Iris pigment epithelial cell (primary cell): ENCODE data around the gene PPP1R14B.

Source experiments
- DNase-seq: peaks from one replicate; pipeline ENCODE4 v3.0.0-alpha.2; 2011; ENCODE audit warnings: low read depth

The PPP1R14B gene

DNA sequence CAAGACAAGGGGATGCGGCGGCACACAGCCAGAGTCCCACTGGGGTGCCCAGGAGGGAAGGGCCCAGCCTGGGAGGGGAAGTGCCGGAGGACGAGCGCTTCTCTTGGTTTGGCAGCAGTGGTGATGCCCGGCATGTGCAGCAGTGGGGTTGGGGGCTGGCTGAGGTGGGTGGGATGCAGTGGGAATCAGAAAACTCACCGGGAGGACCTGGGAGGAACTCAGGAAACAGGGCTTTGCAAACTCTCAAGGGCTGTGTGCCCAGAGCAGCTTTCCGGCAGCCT, 37.2 kb downstream of the PPP1R14B start:
- no peak for DNase-seq

DNA sequence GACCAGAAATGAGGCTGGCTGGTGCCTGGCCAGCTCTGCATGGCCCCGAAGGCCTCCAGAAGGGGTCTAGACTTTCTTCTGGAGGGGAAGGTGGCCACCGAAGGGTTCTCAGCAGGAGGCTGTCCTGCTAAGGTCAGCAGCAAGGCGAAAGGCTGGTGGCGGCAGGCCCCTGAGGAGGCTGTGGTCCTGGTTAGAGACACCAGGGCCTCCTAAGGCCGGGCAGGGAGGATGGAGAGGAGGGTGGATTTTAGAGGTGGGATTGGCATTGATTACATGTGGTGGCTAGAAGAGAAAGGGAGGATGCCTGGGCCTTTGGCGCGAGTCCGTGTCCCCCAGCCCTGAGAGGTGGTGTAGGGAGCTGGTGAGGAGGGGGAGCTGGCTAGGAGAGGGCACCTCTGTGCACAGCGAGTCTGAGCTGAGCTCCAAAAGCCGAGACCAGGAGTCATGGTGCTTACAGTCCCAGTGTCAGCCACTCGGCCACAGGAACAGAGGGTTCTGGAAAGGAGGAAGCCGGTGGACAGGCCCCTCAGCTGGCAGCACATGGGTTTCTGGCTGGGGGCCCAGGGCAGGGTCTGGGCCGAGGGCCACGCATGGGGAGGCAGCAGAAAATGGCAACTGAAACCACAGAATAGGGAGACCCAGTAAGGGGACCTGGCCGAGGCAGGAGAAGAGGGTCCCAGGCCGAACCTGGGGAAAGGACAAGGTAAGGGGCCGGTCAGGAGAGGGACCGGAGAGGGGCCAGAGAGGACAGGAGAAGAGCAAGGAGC, 37.8 kb downstream of the PPP1R14B start:
- no peak for DNase-seq

DNA sequence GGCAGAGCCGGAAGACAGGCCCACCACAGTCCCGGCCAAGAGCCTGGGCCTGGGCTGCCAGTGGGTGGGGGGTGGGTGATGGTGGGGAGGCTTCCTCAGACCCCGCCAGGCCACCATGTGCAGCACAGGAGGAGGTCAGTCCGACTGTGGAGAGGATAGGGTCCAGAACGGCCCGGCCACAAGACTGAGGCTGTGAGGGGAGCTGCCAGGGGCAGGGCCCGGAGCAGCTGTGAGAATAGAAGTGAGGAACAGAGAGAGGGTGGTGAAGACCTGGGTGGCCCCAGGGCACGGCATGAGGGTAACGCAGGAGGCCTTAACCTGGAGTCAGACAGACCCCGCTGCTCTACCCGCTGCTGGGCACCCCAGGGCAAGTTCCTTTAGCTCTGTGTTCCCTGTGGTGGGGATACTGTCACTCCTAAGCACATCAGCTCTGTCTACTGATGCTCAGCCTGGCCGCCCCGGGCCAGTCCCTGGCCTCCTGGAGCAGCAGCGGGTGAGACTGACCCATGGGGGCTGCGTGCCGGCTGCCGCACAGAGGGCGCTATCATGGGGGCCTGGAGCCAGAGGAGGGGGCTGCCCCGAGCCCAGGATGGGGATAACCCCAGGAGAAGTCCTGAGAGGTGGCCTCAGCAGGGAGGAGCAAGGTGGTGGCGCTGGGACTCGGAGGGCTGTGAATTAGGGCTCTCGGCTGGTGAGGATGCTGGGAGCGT, 38.5 kb downstream of the PPP1R14B start:
- DNase-seq, result no peak

DNA sequence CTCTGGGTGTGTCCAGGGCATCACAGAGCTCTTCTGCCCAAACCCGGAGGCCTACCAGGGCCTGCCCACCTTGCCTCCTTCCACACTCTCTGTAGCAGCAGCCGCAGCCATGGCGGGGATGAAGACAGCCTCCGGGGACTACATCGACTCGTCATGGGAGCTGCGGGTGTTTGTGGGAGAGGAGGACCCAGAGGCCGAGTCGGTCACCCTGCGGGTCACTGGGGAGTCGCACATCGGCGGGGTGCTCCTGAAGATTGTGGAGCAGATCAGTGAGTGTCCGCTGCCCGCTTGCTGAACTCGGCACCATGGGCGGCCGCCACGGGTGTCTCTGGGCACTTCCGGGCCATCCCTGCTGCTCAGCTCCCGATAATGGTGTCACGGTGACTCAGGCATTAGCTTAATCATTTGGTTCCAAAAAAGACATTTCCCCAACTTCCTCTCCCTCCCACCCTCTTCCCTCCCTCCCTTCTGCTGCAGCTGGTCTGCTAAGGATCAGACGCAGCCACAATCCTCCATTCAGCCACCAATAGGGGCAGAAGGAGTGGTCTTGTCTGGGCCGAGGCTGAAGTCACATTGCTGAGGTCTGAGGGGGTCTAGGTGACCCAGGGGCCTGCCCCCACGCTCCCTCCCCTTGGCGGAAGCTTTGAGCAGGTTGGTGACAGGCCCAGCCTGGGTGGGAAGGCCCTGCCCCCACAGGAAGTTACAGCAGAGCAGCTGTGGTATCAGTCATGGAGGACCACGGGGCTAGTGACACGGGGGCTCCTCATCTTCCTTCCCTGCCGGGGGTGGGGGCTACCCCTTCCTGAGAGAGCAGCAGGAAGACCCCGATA, 39.3 kb downstream of the PPP1R14B start:
- DNase-seq, result peak; percentile 70

DNA sequence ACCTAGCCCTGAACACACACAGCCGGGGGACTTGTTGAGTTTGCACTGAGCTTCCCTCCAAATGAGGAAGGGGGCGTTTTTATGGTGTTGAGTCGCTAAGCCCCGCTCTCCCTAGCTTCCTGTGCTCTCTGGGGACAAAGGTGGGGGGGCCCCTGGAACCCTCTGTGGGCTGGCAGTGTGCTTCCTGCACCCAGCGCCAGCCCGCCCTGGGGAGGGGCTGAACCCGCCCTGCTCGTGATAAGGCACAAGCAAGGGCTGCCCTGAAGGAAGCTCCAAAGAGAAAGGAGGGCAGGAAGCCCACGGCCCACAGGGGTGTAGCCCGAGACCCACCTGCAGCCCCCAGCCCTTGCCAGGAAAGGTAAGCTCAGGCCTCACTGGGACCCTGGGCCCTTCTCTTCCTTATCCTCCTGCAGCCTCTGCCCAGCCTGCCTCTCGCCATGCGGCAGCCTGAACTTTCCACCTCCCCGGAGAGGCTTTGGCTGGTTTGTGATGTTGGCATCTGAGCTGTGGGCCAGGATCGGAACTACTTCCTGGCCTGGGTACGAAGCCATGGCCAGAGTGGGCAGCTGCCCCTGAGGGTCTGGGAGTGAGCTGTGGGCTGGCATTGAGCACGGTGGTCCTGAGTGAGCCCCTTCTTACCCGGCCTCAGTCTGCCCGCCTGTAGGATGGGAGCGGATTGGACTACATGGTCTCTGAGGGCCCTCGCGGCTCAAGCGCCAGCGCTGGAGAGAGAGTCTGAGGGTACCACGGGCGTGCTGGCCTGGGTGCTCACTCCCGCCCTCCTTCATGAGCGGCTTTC, 40.1 kb downstream of the PPP1R14B start, which contains the start of gene FERMT3:
Gene FERMT3 (plus strand): TSS at position 265 of the 799 bp plus-strand sequence. CDS start 644 bp downstream, outside the sequence.
- DNase-seq, result no peak

DNA sequence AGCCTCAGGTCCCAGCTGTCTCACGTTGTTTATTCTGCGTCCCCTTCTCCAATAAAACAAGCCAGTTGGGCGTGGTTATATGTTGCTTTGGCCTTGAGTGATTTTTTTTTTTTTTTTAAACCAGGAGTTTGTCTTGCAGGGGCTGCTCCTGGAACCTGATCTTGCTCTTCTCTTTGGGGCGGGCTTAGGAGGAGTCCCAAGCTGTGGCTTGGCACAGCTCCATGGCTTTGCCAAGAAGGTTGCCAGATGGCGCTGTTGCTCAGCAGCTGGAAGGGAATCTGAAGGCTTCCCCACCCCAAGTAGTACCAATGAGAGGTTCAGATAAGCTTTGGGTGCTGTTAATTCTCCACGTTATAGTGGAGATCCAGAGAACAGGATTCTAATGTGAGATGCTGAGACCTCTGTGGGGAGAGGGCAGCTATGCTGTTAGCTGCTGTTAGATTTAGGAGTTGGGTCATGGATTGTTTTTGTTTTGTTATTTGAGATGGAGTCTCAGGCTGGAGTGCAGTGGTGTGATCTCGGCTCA, 42.2 kb downstream of the PPP1R14B start:
- DNase-seq, result peak; percentile 98

DNA sequence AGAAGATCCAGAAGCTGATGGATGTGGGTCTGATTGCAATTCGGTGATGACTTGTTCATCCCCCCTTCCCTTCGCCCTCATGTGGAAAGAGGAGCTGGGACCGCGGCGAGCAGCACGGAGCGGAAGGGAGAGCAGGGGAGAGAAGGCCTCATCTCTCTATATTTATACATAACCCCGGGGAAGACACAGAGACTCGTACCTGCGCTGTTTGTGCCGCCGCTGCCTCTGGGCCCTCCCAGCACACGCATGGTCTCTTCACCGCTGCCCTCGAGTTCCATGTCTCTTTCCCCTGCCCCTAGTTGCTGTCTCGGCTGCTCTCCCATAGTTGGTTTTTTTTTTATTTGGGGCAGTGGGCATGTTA, 42.7 kb downstream of the PPP1R14B start:
- DNase-seq, result no peak

DNA sequence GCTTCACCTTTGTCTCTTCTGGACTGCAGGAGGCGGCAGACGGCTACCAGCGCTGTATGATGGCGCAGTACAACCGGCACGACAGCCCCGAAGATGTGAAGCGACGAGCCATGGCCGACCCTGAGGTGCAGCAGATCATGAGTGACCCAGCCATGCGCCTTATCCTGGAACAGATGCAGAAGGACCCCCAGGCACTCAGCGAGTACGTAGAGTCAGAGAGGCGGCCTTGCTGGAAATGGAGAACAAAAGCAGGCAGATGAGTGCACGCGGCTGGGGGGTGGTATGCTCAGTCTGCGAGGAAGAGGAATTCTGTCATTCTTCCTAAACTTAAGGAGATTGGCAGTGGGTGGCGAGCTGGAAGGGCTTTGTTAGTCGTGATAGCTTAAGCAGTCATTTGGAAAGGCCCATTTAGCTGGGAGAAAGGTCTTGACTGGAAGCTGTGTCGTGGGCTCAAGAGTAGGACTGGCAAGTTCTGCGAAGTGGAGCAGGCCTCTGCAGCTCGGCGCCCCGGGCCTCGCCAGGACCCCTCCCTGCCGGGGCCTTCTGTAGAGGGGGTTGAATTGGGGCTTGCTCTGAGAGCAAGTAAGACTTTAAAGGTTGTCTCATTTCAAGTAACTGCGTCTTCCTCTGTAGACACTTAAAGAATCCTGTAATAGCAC, 43.2 kb downstream of the PPP1R14B start:
- DNase-seq, result no peak

DNA sequence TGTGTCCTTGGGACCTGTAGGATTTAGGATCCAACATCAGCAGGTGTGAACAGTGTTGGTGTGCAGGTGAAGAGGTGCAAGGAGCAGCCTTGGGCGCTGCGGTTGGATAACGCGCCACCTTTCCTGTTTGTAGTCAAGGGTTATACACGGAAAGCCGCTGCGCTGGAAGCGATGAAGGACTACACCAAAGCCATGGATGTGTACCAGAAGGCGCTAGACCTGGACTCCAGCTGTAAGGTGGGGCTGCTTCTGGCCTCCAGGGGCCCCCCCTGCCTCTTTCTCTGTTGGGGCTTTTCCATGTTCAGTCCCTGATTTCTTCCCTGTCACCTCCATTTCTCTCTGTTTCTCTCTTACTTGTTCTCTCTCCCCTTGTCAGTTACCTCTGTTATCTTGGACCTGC, 43.8 kb downstream of the PPP1R14B start:
- no peak for DNase-seq

DNA sequence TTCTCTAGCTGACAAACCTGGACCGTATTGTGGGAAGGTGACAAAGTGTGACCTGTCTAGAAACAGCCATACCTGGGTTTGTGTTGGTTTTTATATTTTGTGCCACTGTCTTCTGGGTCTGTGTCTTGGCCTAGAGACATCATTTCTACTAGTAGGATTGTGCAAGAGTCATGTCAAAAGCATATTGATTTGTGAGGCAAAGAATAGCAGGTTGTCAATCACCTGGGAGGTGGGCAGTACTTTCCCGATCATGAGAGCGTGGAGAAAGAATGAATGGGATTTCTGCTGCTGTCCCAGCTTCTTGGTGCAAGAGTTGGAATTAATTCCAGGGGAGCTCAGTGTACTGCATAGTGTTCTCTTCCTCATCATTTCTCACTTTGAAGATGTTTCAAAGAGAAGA, 45.2 kb downstream of the PPP1R14B start:
- no peak for DNase-seq

DNA sequence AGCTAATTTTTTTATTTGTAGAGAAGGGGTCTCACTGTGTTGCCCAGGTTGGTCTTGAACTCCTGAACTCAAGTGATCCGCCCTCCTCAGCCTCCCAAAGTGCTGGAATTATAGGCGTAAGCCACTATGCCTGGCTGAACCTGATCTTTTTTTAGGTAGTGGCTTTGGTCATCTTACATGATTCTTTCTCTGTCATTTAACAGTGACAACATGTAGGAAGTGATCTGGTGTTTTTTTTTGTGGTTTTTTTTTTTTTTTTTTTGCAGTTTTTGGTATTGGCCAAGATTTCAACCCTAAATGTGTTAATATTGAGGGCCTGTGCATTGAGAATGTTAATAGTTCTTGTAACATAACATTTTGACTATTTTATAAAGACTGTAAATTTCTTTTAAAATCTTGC, 48.2 kb downstream of the PPP1R14B start:
- DNase-seq, result no peak

DNA sequence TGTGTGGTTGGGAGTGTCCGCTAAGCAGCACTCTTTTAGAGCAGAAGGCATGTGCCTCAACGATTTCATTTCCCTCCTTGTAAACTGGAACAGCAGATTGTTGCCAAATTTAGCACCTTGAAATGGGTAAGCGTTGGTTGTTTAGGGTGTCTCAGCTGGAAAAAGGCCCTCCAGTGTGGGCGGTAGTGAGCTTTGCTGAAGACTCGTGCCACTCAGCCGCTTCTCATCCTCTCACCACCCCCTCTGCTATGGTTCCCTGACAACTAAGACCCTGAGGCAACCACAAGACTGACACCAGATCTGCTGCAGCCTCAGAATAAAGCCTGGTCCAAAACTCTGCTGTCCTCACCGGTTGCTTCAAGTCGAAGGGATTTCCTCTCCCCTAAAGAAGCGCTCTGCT, 50.1 kb downstream of the PPP1R14B start:
- no peak for DNase-seq
